ENCODE measurements around the gene ANO10. TPM values are rescaled to one million over a fixed set of nuclear protein-coding genes. Genes with fewer than 3 reads are reported as not detected.

ANO10 gene
- total RNA-seq, 6 experiments from 2014 or later = 10.5 to 24.1 (median 13.6) TPM

GRCh38 chr3:43378066-43378935, 243.5 kb downstream of the ANO10 start:
- 78% methylated on average over 2 of the region's 2 CpGs for WGBS (ENCODE audit: insufficient coverage, low coverage, low lambda C conversion rate, missing lambda C conversion rate)
- intact Hi-C loops (cut with DNase I) = no loop called here
- TF ChIP-seq, protein P1, sequence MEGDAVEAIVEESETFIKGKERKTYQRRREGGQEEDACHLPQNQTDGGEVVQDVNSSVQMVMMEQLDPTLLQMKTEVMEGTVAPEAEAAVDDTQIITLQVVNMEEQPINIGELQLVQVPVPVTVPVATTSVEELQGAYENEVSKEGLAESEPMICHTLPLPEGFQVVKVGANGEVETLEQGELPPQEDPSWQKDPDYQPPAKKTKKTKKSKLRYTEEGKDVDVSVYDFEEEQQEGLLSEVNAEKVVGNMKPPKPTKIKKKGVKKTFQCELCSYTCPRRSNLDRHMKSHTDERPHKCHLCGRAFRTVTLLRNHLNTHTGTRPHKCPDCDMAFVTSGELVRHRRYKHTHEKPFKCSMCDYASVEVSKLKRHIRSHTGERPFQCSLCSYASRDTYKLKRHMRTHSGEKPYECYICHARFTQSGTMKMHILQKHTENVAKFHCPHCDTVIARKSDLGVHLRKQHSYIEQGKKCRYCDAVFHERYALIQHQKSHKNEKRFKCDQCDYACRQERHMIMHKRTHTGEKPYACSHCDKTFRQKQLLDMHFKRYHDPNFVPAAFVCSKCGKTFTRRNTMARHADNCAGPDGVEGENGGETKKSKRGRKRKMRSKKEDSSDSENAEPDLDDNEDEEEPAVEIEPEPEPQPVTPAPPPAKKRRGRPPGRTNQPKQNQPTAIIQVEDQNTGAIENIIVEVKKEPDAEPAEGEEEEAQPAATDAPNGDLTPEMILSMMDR (IDR thresholded peaks at IDR 0.05) = peak; percentile 44 to 66 (median 64)
- TF ChIP-seq POLR2A (IDR thresholded peaks at IDR 0.05) = no peak
- peak; percentile 93 to 96 (median 94) for ATAC-seq
- Histone ChIP-seq H3K36me3 (no peaks in the 10 kb centered on the region), H3K27me3 (no peaks in the 10 kb centered on the region), H3K27ac (peak overlapping the region in 2 of 3 donors; percentile 12 to 48), H3K9me3 (no peaks in the 10 kb centered on the region), H3K4me3 (no peak overlapping the region), H3K4me1 (peaks cover 0 to 20% (median 6%) of the 10 kb centered on the region in 4 donors)
- no peak for DNase-seq

GRCh38 chr3:43373560-43373928, 248.3 kb downstream of the ANO10 start:
- Histone ChIP-seq H3K9me3 (no peaks in the 10 kb centered on the region), H3K4me3 (no peak overlapping the region), H3K27me3 (no peaks in the 10 kb centered on the region), H3K27ac (no peak overlapping the region), H3K36me3 (no peaks in the 10 kb centered on the region), H3K4me1 (peaks cover 0 to 15% (median 1%) of the 10 kb centered on the region in 4 donors)
- DNase-seq = no peak
- intact Hi-C loops (cut with DNase I) = no loop called here
- no peak for ATAC-seq
- WGBS (ENCODE audit: insufficient coverage, low coverage, low lambda C conversion rate, missing lambda C conversion rate) = 100% methylated on average over 2 of the region's 3 CpGs
- TF ChIP-seq POLR2A (IDR thresholded peaks at IDR 0.05) = no peak
- TF ChIP-seq, protein P1 (IDR thresholded peaks at IDR 0.05) = no peak

DNA sequence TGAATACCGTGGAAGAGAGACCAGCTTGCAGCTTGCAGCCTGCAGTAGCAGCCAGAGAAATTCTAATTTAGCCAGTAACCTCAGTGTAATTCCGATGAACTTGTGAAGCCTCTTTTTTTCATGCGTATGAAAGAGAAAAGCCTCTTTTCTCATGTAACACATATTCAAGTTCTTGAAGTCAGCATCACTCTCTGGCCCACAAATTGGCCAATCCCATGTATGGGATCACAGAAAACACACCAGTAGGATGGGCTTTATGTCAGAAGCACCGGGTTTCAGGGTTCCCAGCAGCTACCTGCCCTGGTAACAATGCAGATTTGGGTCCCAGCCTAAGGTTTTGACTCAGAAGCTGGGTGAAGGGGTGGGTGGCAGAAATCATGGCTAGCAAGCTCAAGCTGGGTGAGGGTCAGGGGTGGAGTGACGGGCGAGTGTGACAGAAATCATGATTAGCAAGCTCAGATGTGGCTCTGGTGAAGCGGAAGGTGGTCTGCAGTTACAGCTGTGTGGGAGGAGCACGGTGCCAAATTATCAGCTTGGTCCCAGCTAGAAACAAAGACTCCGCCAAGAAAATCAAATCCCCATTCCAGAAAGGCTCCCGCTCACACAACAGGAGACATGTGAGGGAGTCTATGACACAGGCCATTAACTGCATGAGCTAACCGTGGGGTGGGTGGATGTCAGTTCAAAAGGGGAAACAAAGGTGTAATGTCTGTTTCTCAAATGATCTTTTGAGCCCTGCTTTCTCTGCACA, 248.8 kb downstream of the ANO10 start:
- 84% methylated on average over 5 of the region's 11 CpGs for WGBS (ENCODE audit: insufficient coverage, low coverage, low lambda C conversion rate, missing lambda C conversion rate)
- DNase-seq = no peak
- intact Hi-C loops (cut with DNase I) = no loop called here

DNA sequence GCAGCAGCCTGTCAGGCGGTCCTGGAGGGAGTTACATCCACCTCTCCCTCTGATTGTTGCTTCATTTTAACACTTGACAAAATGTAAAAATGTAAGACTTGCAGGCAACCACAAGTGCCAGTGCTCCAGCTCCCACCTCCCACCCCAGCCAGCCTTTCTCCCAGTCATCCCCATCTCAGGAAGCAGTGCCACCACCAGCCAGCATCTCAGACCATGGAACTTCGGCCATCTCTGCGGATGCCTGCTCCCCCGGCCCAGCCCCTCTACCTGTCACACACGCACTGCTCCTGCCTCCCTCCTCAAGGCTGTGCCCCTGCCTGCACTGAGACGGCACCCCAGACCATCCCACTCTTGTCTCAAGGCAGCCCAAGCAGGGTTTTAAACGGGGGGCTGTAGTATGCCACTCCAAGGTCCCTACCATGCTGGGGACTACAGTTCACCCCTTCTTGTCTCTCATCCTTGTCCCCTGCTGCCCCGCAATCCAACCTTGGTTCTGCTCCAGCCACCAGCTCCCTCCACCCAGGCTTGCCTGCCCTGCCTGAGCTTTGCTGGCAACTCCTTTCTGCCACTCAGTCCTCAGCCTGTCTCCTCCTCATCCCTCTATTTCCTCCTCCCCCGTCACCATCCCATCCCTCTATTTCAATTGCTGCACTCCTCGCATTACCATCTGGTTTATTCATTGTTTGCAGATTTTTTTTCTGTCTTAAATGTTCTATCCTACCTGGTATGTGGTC, 249.6 kb downstream of the ANO10 start:
- intact Hi-C loops (cut with DNase I) = no loop called here
- ATAC-seq = no peak
- TF ChIP-seq POLR2A (IDR thresholded peaks at IDR 0.05) = no peak
- TF ChIP-seq, protein P1 (IDR thresholded peaks at IDR 0.05) = no peak
- Histone ChIP-seq H3K27ac (no peak overlapping the region), H3K4me3 (no peak overlapping the region), H3K27me3 (no peaks in the 10 kb centered on the region), H3K36me3 (no peaks in the 10 kb centered on the region), H3K4me1 (peaks cover 0 to 2% (median 0%) of the 10 kb centered on the region in 4 donors), H3K9me3 (no peaks in the 10 kb centered on the region)
- no peak for DNase-seq
- 92% methylated on average over 6 of the region's 10 CpGs for WGBS (ENCODE audit: insufficient coverage, low coverage, low lambda C conversion rate, missing lambda C conversion rate)

More for the DNA sequence above, 248.8 kb downstream of the ANO10 start:
- no peaks in the 10 kb centered on the region for H3K9me3 ChIP-seq
- no peaks in the 10 kb centered on the region for H3K27me3 ChIP-seq
- H3K4me1 ChIP-seq = peaks cover 0 to 10% (median 0%) of the 10 kb centered on the region in 4 donors
- H3K4me3 ChIP-seq = no peak overlapping the region
- H3K36me3 ChIP-seq = no peaks in the 10 kb centered on the region
- no peak for TF ChIP-seq POLR2A (IDR thresholded peaks at IDR 0.05)
- TF ChIP-seq, protein P1 (IDR thresholded peaks at IDR 0.05) = no peak
- ATAC-seq = no peak
- no peak overlapping the region for H3K27ac ChIP-seq
